ENCODE results near the gene PXYLP1. TPM values are rescaled to one million over a fixed set of nuclear protein-coding genes. Genes with fewer than 3 reads are reported as not detected.

PXYLP1 gene
- total and polyA plus RNA-seq, 2 of the 8 experiments (the other 6 are each of a cell fraction or from before 2014, with no cell fraction given), result 19.4 to 20.6 TPM

- Histone ChIP-seq H3K4ac (replicated peaks; ENCODE audit: insufficient read length, low read depth, low read length) (no peak overlapping the region), H3K79me2 (ENCODE audit: control insufficient read depth in 1 of 2, insufficient read depth in 2 of 2, low read length in 2 of 2) (0 out of 4 replicates have a peak, but pooled peaks cover 0 to 2% of the 10 kb centered on the region in 2 experiments), H3K27me3 (replicated peaks in 1 of 4; ENCODE audit: control insufficient read depth in 3 of 4, extremely low read depth in 1 of 4, insufficient read depth in 3 of 4, low read length in 3 of 4) (no peaks in the 10 kb centered on the region), H3K9me3 (ENCODE audit: insufficient read depth in 2 of 2, low read depth in 1 of 2, low read length in 1 of 2) (no peaks in the 10 kb centered on the region), H3K4me2 (ENCODE audit: insufficient read depth in 1 of 2, low read depth in 2 of 2, low read length in 2 of 2) (no peak overlapping the region), H3K4me3 (ENCODE audit: extremely low read depth in 1 of 4, insufficient read depth in 2 of 4, low read depth in 3 of 4, low read length in 4 of 4) (no peak overlapping the region), H2BK5ac (ENCODE audit: low read depth, low read length) (no peak overlapping the region), H2BK15ac (ENCODE audit: low read length) (no peak overlapping the region), H2AK5ac (ENCODE audit: low read depth, low read length) (no peak overlapping the region), H3K23ac (ENCODE audit: insufficient read length) (no peak overlapping the region), H3K9ac (replicated peaks in 1 of 4; ENCODE audit: extremely low read depth in 1 of 4, low read depth in 3 of 4, low read length in 3 of 4) (no peak overlapping the region), H3K18ac (ENCODE audit: extremely low read depth, low read length) (no peak overlapping the region), H3K27ac (ENCODE audit: low read depth, low read length) (no peak overlapping the region), H2BK20ac (ENCODE audit: low read length) (no peak overlapping the region), H3K79me1 (ENCODE audit: low read depth, low read length) (no peaks in the 10 kb centered on the region; the same call in 1 of the 2 replicates), H3K23me2 (ENCODE audit: low read depth, low read length) (no peaks in the 10 kb centered on the region), H2BK12ac (ENCODE audit: low read depth, low read length) (no peak overlapping the region), H3K4me1 (replicated peaks in 1 of 4; ENCODE audit: control insufficient read depth in 3 of 4, insufficient read depth in 4 of 4, low read length in 3 of 4) (peaks cover 0 to 5% (median 0%) of the 10 kb centered on the region in 4 experiments; a peak in 3 of 7 replicates), H4K5ac (ENCODE audit: insufficient read length, low read depth, low read length) (no peak overlapping the region), H4K8ac (ENCODE audit: extremely low read depth, insufficient read depth, low read length) (no peak overlapping the region), H3K56ac (replicated peaks; ENCODE audit: insufficient read length, low read depth, low read length) (no peak overlapping the region), H4K91ac (replicated peaks; ENCODE audit: insufficient read length, low read length) (no peak overlapping the region), H2AFZ (ENCODE audit: low read length) (no peak overlapping the region), H4K20me1 (replicated peaks in 1 of 2; ENCODE audit: control insufficient read depth in 1 of 2, insufficient read depth in 2 of 2, low read length in 2 of 2) (peaks cover 2% of the 10 kb centered on the region in 2 experiments), H2BK120ac (replicated peaks; ENCODE audit: low read depth, low read length) (no peak overlapping the region), H3K14ac (ENCODE audit: insufficient read length) (no peak overlapping the region), H3K36me3 (ENCODE audit: control insufficient read depth in 2 of 4, insufficient read depth in 4 of 4, low read length in 3 of 4) (no peaks in the 10 kb centered on the region; a peak in 1 of 8 replicates)
- POLR2A ChIA-PET (ENCODE audit: partially characterized antibody), result interaction anchor here (2.0 kb wide), 1 partner anchor 24 kb away, joined by 12 read pairs; the partner anchor contains the start of gene PXYLP1
- WGBS, 2 experiments (ENCODE audit: extremely low coverage in 1 of 2, insufficient coverage in 1 of 2, insufficient read length in 1 of 2, insufficient replicate concordance in 2 of 2, low coverage in 1 of 2, low lambda C conversion rate in 2 of 2, missing lambda C conversion rate in 1 of 2), result 83% methylated on average over 6 of the region's 6 CpGs; no CpG with 5 or more reads in 1 of the 2 experiments
- FAIRE-seq (peak; percentile 92), DNase-seq (ENCODE audit: low read depth in 1 of 2, low spot score in 2 of 2) (peak in 1 of 2 experiments; percentile 54)
- TF ChIP-seq USF2 (IDR thresholded peaks at IDR 0.05; ENCODE audit: low read length), result no peak
- peak; percentile 29; the same call in 1 of the 2 replicates for TF ChIP-seq MAX (IDR thresholded peaks at IDR 0.05)
- TF ChIP-seq SUZ12 (IDR thresholded peaks at IDR 0.05; ENCODE audit: low read length), result no peak
- peak; percentile 65 to 73 for TF ChIP-seq RAD21 (IDR thresholded peaks at IDR 0.05 in 1 of 2, conservative IDR thresholded peaks at IDR 0.05 in 1 of 2; ENCODE audit: low read depth in 2 of 2, low read length in 2 of 2)
- TF ChIP-seq CTCF (IDR thresholded peaks at IDR 0.05; ENCODE audit: control extremely low read depth in 1 of 3, insufficient read depth in 1 of 3, low read depth in 1 of 3, low read length in 3 of 3), result peak in 2 of 3 experiments; percentile 47 to 78; a peak in 3 of 4 replicates
- CTCF ChIA-PET (ENCODE audit: partially characterized antibody), result interaction anchor here (0.6 to 6.3 kb wide), 27 partner anchors 9 to 341 kb away, joined by 3 to 80 read pairs (median 4); partner anchors contain the start of gene PXYLP1
Measured at GRCh38 chr3:141255846-141256261, 24.2 kb downstream of the PXYLP1 start.
